A673 (cell line): Measurements from ENCODE around the gene ZNF428.

ENCODE experiments used
- CTCF ChIP-seq: fragments of 300-800, 200-600 bp; sonication (generic); conservative IDR thresholded peaks from 2 replicates; pipeline ENCODE4 v1.5.1; 2017; ENCODE audit warnings: low read depth, mild to moderate bottlenecking, antibody characterized with exemption, low read length, moderate library complexity, mixed read lengths
- EZH2 ChIP-seq: fragments of 200-600 bp; sonication (generic); IDR thresholded peaks from 2 replicates; pipeline ENCODE4 v1.6.1; 2017; ENCODE audit warnings: borderline replicate concordance, low read depth, mild to moderate bottlenecking, mixed read lengths, antibody characterized with exemption, low read length; ENCODE audit not compliant: poor library complexity, severe bottlenecking

- no peak for TF ChIP-seq CTCF
- no peak for TF ChIP-seq EZH2
Measured at GRCh38 chr19:43634506-43634871, 15.1 kb upstream of the ZNF428 start.
